Activated CD8-positive, alpha-beta memory T cell treated with anti-CD3 and anti-CD28 coated beads, Interleukin-2, amount 50 U/mL, for 4 hours (primary cell): Measurements from ENCODE around the gene DPF1.
"Not testable (repeated sequence)": the region's sequence is repeated elsewhere in the genome, so short reads cannot be mapped to it uniquely, and the experiment has no call there.

Experiments used
- DNase-seq: peaks from one replicate; pipeline ENCODE4 v3.0.0-alpha.2; 2020

DPF1 gene

DNA sequence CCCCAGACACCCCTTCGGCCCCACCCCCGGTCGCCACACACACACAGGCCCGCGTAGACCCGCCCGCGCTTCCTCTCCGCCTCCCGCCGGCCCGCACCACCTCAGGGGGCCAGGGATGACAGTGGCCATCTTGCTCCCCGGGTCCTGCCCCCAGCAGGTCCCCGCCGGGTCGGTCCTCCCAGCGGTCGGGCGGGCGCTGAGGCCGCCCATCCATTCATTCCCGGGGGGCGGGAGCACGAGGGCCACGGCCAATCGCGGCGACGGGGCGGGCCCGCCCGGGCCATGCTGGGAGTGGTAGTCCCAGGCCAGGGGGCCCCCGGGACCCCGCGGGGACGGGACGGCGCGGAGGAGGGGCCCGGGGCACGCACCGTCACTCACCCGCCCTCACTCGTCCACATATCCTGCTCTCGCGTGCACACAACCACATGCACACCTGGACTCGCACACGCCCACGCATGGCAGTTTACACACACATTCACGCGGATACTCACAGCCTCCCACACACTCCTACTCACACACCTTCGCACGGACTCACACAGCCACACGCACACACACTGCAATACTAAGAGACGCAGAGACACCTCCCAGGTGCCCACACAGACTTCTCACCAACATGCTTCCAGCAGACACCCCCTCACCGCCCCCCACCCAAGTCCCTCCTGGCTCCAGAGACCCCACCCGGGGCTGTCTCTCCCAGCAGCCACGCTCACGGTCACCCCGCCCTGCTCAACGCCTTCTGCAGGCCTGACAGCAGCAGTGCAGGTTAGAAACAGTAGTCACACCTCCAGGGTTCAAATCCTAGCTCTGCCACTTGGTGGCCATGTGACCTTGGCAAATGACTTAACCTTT, at the start of gene DPF1:
TSS of gene DPF1 (minus strand) at position 209 of the 849 bp plus-strand sequence. CDS start at position 129, 80 bp downstream.
- peak; percentile 44 for DNase-seq

- no peak for DNase-seq
Observed at GRCh38 chr19:38273499-38273898, 49.5 kb upstream of the DPF1 start.

GRCh38 chr19:38270587-38271167, 46.7 kb upstream of the DPF1 start:
- no peak for DNase-seq

DNA sequence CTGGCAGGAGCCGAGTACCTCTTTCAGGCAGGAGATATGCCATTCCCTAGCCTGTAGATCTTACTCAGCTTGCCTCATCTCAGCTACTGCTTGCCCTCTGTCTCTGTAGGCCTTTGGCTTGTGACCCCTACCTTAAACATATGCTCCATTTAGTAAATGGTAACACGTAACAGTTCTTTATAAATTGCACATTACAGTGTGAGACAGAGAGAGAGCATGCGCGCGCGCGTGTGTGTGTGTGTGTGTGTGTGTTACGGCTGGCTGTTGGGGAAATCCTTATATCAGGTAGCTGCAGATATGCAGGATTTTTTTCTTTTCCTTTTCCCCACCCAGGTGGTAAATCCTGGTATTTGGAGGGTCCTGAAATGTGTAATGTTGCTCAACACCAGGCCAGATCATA, 44.5 kb upstream of the DPF1 start:
- no peak for DNase-seq

- no peak for DNase-seq
Observed at GRCh38 chr19:38267761-38268483, 43.9 kb upstream of the DPF1 start.

- DNase-seq, result no peak
Observed at GRCh38 chr19:38266981-38267597, 43.1 kb upstream of the DPF1 start.

DNA sequence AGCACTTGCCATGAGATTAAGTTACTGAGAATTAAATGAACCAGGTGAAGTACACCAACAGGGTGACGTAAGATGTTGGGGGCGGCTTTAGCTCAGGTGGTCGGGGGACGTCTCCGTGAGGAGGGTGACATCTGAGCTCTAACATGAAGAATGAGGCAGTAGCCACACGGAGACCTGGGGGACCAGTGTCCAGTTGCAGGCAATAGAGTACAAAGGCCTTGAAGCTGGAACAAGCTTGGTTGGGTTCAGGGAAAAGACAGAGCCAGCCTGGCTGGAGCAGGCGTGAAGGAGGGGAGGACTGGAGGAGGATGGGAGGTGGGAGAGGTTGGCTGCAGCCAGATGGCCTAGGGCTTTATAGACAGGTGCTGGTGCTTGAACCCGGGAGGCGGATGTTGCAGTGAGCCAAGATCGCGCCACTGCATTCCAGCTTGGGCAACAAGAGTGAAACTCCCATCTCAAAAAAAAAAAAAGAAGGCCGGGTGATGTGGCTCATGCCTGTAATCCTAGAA, 42.0 kb upstream of the DPF1 start:
- DNase-seq, result no peak

DNA sequence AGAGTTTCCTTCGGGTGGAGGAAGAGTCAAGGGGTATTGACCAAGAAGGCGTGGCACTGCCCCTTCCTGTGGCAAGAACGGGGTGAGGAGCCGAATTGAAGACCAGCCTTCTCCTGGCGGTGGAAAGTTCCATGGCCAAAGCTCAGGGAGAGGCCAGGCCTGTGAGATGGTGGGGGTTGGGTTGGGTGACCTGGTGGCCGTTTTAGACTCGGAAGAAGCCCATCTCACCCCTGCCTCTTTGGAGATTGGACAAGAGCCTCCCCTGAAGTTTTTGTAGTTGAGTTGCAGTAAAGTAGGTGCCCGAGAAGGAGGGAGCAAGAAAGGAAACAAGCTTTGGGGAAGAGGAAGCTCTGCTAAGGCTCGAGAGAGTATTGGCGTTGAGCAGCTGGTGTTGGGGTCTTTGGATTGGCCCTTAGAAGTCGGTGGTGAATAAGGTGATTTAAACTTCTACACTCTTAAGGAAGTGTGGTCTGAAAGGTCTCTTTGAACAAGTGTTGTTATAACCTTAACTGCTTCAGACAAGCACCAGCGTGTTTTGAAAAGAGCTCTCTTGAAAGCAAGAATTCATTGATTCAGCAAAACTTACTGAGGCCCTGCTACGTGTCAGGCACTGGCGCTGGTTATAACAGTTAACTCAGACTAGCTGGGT, 41.3 kb upstream of the DPF1 start:
- DNase-seq, result no peak

DNA sequence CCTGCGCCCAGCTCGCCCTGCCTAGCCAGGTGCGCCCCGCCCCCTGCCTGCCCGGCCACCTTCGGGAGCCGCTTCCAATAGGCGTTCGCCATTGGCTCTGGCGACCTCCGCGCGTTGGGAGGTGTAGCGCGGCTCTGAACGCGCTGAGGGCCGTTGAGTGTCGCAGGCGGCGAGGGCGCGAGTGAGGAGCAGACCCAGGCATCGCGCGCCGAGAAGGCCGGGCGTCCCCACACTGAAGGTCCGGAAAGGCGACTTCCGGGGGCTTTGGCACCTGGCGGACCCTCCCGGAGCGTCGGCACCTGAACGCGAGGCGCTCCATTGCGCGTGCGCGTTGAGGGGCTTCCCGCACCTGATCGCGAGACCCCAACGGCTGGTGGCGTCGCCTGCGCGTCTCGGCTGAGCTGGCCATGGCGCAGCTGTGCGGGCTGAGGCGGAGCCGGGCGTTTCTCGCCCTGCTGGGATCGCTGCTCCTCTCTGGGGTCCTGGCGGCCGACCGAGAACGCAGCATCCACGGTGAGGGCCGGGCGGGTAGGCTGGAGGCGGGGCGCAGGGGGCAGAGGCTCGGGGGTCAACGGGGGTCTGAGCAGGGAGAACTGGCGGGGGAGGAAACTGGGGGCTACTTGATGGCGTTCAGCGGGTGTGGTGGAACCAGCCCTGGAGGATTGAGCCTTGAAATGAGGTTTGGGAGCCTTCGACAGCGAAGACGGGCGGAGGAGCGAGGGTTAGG, 40.6 kb upstream of the DPF1 start, which contains the start of gene SPINT2:
TSS of gene SPINT2 (plus strand) at position 88 of the 727 bp plus-strand sequence. CDS start at position 408, 320 bp downstream.
- DNase-seq, result peak; percentile 48

DNA sequence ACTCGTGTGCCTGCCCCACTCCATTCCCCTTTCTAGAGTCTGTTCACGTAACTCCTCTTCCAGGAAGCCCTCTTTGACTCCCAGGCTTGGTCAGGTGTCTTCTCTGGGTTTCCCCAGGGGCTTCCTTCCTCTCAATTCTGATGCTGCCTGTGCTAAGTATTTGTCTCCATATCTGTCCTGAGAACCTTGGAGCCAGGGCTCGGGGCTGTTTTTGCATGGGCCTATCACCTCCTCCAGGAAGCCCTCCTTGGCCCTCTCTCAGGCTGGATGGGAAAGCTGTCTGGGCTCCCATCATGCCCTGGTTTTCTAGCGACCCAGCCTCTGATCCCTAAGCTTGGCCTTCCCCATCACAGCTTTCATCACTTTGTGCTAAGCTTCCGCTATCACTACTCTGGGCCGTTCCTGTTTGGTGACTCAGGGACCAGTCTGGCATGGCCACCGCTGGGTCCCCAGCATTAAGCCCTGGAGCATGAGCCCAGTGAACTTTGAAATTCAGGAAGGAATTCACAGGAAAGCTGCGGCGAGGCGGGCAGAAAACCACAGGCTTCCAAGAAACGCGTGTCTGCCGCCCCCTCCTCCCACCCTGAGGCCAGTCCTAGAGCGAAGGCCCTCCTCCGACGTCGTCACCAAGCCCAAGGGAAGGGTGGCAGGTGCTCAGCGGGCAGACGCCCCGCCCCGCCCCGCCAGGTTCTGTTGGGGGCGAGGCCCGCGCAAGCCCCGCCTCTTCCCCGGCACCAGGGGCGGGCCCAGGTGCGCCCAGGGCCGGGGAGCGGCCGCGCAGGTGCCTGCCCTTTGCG, 39.9 kb upstream of the DPF1 start:
- peak; percentile 74 for DNase-seq

- no peak for DNase-seq
Observed at GRCh38 chr19:38262585-38263268, 38.7 kb upstream of the DPF1 start.

DNA sequence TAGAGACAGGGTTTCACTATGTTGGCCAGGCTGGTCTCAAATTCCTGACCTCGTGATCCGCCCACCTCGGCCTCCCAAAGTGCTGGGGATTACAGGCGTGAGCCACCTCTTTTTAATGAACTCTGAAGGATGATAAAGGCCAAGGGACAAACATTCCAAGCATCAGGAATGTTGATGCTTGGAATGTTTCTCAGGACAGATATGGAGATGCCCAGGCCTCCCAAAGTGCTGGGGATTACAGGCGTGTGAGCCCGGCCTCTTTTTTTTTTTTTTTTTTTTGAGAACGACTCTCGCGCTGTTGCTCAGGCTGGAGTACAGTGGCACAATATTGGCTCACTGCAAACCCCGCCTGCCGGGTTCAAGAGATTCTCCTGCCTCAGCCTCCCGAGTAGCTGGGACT, 37.9 kb upstream of the DPF1 start:
- DNase-seq, result not testable (repeated sequence)

GRCh38 chr19:38255383-38256014, 31.5 kb upstream of the DPF1 start:
- no peak for DNase-seq

DNA sequence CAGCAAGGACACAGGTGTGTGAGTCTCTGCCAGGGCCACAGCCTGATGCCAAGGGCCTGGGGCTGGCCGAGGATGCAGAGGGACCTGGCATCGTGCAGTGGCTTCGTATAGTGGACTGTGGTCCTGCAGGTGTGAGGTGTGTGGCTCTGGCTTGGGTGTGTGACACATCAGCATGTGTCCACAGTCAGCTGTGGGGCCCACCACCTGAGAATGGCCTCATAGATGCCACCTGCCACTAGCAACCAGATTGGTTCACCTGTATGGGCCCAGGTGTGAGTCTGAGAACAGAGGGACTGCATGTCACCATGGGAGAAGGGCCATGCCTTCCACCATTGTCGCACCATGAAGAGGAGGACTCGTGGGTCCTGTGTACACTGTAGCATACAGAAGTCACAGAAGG, 29.8 kb upstream of the DPF1 start:
- no peak for DNase-seq

- DNase-seq, result no peak
Observed at GRCh38 chr19:38252941-38253691, 29.1 kb upstream of the DPF1 start.

GRCh38 chr19:38252385-38252784, 28.4 kb upstream of the DPF1 start:
- DNase-seq, result no peak

DNA sequence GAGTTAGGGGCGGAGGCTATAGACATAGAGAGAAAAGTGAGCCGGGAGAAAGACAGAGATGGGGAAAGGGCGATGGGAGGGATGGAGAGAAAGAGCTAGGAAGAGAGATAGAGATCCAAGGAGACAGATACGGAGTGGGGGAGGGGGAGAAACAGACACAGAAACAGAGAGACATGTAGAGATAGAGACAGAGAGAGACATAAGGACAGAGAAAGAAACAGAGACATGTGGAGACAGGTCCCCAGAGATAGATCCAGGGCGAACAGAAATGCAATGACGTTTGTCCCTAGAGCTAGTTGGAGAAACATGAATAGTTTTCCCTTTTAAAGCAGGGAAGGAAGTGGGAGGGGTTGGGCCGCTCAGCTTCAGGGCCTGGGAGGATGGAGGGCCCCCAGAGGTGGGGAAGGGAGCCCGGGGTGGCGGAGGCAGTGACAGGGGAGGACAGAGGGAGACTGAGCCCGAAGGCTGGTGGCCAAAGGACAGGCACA, 27.6 kb upstream of the DPF1 start:
- DNase-seq, result no peak

DNA sequence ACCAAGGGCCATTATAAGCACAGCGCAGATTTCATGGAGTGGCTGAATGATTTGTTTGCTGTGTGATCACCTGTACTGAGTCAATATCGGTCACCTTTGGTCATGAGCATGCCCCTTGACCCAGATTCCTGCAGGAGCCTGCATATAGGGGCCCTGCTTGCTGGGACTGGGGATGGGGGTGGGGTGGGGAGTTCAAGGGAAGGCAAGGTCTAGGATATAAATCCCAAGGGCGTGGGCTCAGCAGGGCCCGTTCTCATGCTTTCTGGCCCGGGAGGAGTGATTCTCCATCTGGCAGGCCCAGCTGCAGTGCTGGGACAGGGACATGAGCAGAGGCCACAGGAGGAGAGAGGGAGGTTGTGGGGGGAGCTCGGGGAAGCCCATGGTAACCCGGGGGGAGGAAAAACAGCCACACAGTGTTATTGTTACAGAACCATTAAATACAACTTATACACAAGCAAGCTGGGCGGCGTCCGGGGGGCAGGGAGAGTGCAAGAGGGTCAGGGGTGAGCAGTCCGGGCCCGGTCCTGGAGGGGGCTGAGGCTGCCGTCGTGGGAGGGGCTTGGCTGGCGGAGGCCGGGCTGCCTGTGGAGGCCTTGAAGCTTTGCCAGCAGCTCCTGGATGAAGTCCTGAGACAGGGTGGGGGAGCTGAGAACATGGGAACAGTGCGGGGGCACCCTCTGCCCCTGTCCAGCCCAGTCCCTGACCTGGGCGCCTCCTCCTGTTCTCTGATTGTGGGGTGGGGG, 27.0 kb upstream of the DPF1 start:
- no peak for DNase-seq
